Fibroblast of mammary gland (primary cell): ENCODE results near the gene SUPT20HL2.

Experiments used
- DNase-seq: peaks from one replicate; pipeline ENCODE4 v3.0.0-alpha.2; 2010; ENCODE audit warnings: low read depth
- H3K4me3 ChIP-seq: 2 replicates; pipeline ENCODE4 v1.5.1; 2011; ENCODE audit warnings: low read depth, mild to moderate bottlenecking, low read length, moderate library complexity; ENCODE audit not compliant: control insufficient read depth
- TF ChIP-seq, protein P1 (sequence below): conservative IDR thresholded peaks from 2 replicates; pipeline ENCODE4 v1.5.1; 2011; ENCODE audit warnings: low read depth, low read length, inconsistent platforms; ENCODE audit not compliant: control insufficient read depth, insufficient read depth

The SUPT20HL2 gene

DNA sequence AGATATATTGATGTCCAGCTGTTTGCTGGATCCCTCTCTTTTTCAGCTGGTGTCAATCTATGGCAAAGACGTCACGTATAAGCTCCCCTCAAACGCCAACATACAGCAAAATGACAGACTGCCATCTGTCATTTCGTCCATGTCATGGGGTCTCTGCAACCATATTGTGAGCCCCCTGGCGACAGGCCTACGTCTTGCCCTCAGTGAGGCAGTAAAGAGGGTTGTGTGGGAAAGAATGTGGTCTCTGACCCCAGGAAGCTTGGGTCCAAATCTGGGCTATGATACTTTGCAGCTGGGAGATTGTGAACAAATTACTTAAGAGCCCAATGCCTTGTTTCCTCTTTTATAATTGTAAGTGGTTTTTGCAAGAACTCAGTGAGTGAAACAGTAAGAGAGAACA is 7.4 kb downstream of the SUPT20HL2 start:
- DNase-seq, result no peak
- TF ChIP-seq, protein P1, sequence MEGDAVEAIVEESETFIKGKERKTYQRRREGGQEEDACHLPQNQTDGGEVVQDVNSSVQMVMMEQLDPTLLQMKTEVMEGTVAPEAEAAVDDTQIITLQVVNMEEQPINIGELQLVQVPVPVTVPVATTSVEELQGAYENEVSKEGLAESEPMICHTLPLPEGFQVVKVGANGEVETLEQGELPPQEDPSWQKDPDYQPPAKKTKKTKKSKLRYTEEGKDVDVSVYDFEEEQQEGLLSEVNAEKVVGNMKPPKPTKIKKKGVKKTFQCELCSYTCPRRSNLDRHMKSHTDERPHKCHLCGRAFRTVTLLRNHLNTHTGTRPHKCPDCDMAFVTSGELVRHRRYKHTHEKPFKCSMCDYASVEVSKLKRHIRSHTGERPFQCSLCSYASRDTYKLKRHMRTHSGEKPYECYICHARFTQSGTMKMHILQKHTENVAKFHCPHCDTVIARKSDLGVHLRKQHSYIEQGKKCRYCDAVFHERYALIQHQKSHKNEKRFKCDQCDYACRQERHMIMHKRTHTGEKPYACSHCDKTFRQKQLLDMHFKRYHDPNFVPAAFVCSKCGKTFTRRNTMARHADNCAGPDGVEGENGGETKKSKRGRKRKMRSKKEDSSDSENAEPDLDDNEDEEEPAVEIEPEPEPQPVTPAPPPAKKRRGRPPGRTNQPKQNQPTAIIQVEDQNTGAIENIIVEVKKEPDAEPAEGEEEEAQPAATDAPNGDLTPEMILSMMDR, result no peak
- H3K4me3 ChIP-seq, result no peak overlapping the region

DNA sequence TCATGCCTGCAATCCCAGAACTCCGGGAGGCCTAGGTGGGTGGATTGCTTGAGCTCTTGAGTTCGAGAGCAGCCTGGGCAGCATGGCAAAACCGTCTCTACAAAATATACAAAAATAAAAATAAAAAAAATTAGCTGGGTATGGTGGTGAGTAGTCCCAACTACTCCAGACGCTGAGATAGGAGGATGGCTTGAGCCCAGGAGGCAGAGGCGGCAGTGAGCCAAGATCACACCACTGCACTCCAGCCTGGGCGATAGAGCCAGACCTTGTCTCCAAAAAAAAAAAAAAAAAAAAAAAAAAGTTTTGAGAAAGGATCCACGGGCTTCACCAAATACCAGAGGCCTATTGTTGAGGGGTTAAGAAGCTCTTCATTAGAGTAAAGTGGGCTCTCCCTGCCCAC is 8.0 kb downstream of the SUPT20HL2 start:
- TF ChIP-seq, protein P1, result no peak
- DNase-seq, result no peak
- no peak overlapping the region for H3K4me3 ChIP-seq

DNA sequence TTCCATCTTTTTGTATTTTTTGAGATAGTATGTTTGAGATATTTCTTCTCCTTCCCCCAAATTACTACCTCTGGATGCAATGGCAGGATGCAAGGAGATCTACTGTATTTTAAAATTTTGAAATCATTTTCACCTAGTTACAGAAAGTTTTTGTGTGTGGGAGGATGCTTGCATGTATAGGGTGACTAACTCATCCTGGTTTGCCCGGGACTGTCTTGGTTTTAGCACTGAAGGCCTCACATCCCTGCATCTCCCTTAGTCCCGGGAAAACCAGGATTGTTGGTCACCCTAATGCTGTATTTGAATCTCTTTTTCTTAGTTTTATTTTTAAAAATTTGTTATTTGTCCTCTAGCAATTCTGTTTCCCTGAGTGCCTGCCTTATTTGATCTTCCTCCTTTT is 12.1 kb downstream of the SUPT20HL2 start:
- H3K4me3 ChIP-seq, result no peak overlapping the region
- peak; percentile 9 for DNase-seq
- TF ChIP-seq, protein P1, result no peak

DNA sequence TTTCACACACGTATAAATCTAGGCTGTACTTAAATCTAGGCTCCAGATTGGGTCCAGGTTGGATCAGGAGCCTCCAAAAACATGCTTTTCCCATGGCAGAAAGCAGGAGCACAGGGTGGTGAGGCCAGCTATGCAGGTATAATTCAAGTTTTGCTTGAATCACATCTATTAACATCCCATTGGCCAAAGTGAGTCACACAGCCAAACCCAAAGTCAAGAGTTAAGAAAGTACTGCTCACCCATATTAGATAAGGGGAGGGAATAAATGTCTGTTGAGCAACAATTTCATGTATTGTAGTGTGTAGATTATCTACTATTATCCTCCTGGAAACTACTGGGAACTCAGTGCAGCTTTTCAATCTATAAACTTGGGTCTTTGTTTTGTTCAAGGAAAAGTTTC is 12.8 kb downstream of the SUPT20HL2 start:
- H3K4me3 ChIP-seq, result no peak overlapping the region
- DNase-seq, result peak; percentile 2
- TF ChIP-seq, protein P1, result no peak

DNA sequence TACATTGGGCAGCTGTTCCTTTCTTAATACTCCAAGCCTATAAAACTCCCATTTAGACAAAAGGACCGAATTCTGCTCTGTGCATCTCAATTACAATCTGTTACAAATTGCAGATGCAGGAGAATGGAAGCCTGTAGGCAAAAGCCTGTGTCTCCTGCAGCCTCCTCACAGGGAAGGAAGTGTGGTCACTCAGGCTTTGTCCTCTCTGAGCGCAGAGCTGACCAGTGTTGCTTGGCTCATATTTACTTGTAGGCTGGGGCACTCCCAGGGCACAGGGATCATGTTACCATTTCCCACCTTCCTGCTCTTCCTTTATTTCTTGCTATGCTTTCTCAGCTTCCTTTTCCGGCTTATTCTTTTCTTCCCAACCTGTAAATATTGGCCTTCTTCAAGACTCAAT is 15.7 kb downstream of the SUPT20HL2 start:
- TF ChIP-seq, protein P1, result no peak
- peak; percentile 1 for DNase-seq
- H3K4me3 ChIP-seq, result no peak overlapping the region

DNA sequence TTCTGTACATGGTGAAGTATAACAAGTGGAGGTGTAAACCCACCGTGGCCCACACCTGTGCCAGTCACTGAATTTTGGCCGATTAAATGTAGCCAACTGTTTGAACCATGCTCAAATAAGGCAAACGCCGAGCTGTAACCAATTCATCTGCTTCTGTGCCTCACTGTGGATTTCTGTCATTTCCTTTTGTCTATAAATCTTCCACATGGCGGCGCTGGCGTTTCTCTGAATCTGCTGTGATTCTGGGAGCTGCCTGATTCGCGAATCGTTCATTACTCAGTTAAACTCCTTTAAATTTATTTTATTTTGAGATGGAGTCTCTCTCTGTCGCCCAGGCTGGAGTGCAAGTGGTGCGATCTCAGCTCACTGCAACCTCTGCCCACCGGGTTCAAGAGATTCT is 19.2 kb downstream of the SUPT20HL2 start:
- H3K4me3 ChIP-seq, result no peak overlapping the region
- TF ChIP-seq, protein P1, result peak; percentile 19
- DNase-seq, result peak; percentile 7

DNA sequence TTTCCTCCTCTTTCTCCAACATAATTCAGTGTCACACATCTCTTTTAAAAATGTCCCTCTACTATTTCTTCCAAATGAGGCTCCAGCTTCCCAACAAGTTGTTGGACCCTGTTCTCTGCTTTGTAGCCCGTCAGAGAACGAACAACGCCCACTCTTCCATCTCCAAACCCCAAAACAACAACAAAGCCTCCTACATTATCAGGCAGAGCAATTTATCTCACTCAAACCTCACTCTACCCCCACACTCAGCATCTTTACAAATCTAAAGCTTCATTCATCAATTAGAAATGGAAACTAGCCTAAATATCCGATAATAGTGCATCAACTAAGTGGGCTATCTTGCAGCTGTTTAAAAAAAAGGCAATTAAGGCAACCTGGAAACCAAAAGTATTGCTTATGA is 20.5 kb downstream of the SUPT20HL2 start:
- no peak overlapping the region for H3K4me3 ChIP-seq
- DNase-seq, result no peak
- TF ChIP-seq, protein P1, result no peak
